HG03066 (cell line): ENCODE results near the gene OPTN.
"Not testable (repeated sequence)": the region's sequence is repeated elsewhere in the genome, so short reads cannot be mapped to it uniquely, and the experiment has no call there.

ENCODE experiments used
- ATAC-seq: cut with Tn5 transposase; IDR thresholded peaks from one replicate; pipeline ENCODE4 v1.9.1; 2021; ENCODE audit warnings: low read depth; ENCODE audit not compliant: unreplicated experiment

Gene OPTN

GRCh38 chr10:13099666-13100348 is at the start of gene OPTN:
OPTN (plus strand) TSS chr10:13100163; CDS start chr10:13109123, 8,960 bp downstream.
- peak; percentile 49 for ATAC-seq

GRCh38 chr10:13051126-13051694 is 48.8 kb upstream of the OPTN start:
- ATAC-seq = no peak

GRCh38 chr10:13053208-13053607 is 46.8 kb upstream of the OPTN start:
- not testable (repeated sequence) for ATAC-seq

- no peak for ATAC-seq
Observed at GRCh38 chr10:13053794-13054462, 46.0 kb upstream of the OPTN start.

DNA sequence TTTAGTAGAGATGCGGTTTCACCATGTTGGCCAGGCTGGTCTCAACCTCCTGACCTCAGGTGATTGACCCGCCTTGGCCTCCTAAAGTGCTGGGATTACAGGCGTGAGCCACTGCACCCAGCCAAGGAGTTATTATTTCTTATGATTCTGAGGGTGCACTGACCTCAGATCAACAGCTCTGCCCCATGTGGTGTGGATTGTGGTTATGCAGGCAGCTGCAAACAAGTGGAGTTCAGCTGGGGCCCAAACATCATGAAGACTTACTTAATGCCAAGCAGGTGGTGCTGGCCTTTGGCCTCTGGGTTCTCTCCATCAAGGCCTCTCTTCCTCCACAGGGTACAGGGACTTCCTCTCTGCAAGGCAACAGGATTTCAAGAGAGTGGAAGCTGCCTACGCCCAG is 45.1 kb upstream of the OPTN start:
- ATAC-seq = no peak

GRCh38 chr10:13056456-13057077 is 43.4 kb upstream of the OPTN start:
- no peak for ATAC-seq

DNA sequence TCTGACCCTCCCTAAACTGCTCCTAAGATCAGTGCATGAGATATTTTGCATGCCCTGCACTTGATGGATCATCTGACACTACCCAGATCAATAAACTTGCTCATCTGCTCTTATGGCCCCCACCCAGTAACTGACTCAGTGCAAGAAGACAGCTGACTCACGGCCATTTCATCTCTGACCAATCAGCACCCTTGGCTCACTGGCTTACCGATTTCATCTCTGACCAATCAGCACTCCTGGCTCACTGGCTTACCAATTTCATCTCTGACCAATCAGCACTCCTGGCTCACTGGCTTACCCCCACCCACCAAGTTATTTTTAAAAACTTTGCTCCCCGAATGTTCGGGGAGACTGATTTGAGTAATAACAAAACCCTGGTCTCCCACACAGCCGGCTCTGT is 37.2 kb upstream of the OPTN start:
- ATAC-seq = no peak

DNA sequence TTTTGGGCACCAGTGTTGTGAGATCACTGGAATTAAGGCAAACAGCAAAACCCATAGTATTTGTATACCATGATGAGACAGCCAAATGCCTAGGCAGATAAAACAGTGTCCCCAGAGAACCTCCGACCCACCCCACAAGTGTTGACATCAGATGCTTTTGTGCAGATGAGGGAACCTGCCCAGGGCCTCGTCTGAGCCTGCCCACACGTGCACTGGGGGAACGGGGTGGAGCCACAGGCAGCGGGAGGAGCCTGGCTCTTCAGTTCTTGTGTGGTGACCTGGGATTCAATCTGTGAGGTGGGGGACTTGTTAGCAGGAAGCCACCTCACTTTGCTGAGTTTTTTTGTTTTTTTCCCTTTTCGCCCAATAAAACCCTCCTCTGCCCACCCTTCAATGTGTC is 33.4 kb upstream of the OPTN start:
- no peak for ATAC-seq

DNA sequence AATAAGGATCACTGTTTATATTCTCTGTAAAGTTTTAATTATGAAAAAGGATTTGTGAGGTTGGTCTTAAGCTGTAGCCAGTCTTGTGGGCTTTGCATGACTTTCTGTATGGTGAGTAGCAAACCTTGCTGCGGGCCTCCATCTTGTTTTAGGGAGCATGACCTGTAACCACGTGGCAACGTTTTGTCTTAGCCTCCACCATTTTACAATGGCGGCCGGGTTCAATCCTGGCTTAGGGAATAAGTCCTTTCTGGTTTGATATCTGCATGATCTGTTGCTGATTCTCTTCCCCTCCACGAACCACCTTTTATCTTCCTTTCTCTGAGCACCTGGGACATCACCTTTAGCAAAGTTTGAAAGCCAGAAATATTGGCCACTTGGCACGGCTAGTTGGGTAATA is 32.5 kb upstream of the OPTN start:
- ATAC-seq = no peak

DNA sequence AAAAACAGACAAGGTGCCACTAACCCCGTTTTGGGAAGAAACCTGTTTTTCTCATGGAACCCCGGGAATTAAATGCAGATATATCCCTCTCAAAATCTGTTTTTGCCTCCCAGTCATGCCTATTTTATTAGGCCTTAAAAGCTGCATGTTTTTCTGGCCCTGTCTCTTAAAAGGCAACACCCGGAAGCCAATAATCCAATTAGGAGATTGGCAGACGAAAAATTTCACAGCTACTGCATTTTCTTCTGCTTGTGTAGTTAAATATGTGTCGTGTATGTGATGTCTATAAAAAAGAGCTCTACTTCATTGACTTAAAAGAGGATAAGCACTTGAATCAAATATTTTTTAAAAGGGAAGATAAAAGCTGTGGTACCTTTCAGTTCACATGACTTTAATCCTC is 31.9 kb upstream of the OPTN start:
- ATAC-seq = no peak

DNA sequence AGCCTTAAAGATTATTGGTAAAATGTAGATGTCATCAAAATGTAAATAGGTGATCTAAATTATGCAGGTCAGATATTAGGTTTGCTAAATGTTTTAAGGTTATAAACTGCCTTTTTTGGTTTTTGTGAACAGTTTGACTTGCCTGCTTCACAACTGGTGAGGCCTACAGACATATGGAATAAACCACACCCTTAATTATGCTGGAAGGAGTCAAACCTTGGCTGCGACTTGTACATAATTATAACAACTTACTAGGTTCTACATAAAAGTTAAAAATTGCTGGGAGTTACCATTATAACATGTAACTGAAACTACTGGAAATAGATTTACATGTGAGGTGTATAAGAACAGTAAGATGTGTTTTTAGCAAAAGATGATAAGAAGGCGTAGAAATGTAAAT is 31.5 kb upstream of the OPTN start:
- no peak for ATAC-seq

DNA sequence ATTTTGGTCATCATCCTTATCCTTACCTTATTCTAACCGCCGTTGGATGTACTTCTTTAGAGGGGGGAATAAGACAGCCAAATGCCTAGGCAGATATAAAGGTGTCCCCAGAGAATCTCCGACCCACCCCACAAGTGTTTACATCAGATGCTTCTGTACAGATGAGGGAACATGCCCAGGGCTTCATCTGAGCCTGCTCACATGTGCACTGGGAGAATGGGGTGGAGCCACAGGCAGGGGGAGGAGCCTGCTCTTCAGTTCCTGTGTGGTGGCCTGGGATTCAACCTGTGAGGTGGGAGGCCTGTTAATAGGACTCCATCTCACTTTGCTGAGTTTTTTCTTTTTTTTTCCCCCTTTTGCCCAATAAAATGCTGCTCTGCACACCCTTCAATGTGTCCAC is 27.6 kb upstream of the OPTN start:
- ATAC-seq = no peak

DNA sequence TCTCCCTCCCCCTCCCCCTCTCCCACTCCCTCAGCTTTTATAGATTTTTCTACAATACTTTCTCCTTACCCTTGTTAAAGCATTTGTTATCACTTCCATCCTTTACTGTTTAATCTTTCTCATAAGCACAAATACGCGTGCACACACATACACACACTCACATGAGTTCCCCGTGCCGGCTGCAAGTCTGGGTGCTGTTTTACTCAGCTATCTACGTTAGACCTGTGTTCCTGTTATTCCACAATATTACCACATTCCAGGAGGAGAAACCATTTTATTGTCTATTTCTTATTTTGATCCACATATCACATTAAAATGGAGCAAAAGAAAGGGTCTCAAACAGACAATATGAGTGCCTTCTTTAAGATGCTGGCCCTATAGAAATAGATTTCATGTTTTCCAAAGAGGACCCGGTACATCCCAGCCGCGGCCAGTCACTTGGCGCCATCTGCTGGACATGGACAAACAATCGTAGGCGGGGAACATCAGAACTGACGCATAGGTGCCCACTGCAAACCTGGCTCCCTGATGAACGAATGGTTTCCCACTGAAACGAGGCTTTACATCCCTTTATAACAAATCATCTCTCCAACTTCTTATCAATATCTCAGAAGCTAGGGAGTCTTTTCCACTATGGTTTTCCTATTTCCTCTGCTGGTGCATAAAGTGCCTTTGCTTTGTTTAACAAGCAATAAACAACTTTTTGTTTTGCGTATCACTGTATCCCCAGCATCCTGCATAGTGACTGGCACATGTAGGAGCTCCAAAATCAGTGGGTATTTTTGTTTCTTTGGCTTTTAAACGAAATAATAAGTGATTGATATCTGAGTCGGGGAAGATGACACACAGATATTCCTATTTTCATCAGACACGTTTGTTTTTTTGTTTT is 25.2 kb upstream of the OPTN start:
- no peak for ATAC-seq

DNA sequence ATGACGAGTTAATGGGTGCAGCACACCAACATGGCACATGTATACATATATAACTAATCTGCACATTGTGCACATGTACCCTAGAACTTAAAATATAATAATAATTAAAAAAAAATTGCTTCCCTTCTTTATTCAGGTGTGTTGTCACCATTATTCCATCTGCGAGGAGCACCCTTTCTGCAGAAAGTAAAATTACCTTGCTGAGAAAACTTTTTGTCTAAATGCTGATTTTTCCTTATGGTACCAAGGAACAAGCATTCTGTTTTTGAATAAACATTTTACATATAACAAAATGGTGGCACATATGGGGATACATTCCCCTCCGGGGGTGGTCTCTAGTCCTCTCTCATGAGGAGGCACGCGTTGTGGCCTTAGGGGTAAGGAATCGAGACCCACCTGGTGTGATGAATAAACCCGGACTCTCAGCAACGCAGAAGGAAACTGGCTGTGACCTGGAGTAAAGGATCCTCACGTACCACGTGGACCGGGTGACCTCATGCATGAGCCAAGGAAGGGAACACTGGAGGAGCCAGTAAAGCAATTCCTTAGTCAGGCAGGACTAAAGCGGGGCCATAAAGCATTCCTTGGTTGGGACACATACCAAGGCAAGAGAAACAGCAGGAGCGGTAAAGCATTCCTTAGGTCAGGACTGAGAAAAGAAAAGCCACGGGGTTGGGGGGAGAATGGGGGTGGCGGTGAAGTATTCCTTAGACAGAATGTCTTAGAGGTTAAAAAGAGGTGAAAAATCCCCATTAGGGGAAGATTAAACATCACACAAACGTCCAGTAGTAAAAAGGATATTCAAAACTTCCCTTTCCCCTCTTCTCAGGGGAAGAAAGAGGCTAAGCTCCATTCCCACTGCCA is 20.8 kb upstream of the OPTN start:
- ATAC-seq = no peak

DNA sequence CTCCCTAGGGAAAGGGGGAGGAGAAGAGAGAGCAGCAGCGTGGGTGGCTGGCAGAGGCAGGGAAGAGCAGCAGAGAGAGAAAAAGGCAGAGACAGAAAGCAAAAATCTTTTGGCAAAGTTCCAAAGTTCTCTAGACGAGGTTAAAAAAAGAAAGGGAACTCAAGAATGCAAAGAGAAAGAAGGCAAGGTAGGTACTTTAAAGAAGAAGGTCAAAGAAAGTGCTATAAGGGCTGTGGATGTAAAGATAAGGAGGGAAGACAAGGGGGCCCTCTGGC is 20.2 kb upstream of the OPTN start:
- no peak for ATAC-seq

DNA sequence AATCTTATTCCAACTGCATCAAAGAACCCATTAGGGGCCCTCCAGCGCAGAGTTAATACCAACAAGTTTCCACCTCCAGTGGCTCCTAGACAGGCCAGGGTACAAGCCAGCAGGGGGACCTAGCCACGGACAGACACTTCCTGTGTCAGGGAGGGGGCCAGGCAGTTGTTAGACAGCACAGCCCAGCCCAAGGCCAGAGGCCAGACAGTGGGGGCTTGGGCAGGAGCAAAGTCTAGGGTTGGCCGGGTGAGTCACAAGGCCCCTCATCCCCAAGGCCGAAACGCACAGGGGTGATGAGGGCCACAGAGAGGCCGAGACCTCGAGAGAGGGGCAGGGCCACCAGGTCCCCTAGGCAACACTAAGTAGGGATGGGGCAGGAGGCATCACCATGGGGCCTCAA is 19.3 kb upstream of the OPTN start:
- no peak for ATAC-seq

DNA sequence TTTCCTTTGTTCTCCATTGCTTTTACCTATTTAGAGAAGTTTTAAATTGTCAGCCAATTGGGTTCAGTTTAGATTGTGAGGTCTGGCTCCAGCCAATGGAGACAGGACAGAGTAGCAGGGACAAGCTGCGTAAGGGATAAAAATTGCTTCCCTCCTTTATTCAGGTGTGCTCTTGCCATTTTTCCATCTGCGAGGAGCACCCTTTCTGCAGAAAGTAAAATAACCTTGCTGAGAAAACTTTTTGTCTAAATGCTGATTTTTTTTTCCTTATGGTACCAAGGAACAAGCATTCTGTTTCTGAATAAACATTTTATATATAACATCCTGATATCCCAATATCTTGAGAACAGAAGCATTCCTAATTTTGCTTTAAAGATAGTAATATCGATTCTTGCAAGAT is 16.3 kb upstream of the OPTN start:
- ATAC-seq = not testable (repeated sequence)

DNA sequence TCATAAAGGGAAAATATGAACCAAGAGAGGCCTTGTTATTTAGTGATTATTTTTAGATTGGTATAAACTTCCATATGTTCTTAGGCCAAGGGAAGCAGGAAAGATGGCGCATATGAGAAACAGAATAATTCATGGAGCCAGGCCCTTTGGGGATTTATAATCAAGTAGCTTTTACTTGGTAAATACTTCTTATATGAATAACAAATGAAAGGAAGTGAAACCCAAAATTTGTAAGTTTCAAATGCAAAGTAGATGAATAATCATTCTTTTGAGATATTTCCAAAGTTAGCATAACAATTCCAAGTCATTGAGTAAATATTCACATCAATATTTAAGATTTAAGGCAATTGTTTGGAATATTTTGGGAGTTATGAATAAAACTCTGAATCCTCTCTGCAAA is 13.9 kb upstream of the OPTN start:
- no peak for ATAC-seq

- no peak for ATAC-seq
Observed at GRCh38 chr10:13087601-13087985, 12.4 kb upstream of the OPTN start.

GRCh38 chr10:13087986-13088618 is 11.9 kb upstream of the OPTN start:
- no peak for ATAC-seq
